NK-92 treated with Interleukin-12 subunit alpha and Interleukin-12 subunit beta, amount 100 ng/mL, for 24 hours (cell line): ENCODE measurements around the gene PRKCE.

Experiments used
- DNase-seq: peaks from one replicate; lab custom pipeline; 2025; lab: John Stamatoyannopoulos, UW

Gene PRKCE

DNA sequence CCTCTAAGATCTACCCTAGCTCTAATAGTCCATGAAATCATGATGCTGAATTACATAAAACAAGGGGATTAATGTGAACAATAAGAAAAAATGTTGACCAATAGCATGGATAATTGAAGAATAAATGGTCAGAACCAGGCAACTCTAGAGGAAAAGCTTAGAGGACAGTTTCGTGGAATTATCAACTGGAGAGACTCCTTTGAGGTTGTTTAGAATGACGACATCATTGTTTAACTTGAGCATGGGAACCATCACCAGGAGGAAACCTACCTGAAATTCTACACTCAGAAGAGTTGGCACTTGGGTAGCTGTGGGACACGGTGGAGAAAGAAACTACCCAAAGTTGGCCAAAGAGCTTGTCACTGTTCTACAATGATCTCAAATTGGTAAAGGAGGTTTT lies 466.5 kb downstream of the PRKCE start:
- no peak for DNase-seq

DNA sequence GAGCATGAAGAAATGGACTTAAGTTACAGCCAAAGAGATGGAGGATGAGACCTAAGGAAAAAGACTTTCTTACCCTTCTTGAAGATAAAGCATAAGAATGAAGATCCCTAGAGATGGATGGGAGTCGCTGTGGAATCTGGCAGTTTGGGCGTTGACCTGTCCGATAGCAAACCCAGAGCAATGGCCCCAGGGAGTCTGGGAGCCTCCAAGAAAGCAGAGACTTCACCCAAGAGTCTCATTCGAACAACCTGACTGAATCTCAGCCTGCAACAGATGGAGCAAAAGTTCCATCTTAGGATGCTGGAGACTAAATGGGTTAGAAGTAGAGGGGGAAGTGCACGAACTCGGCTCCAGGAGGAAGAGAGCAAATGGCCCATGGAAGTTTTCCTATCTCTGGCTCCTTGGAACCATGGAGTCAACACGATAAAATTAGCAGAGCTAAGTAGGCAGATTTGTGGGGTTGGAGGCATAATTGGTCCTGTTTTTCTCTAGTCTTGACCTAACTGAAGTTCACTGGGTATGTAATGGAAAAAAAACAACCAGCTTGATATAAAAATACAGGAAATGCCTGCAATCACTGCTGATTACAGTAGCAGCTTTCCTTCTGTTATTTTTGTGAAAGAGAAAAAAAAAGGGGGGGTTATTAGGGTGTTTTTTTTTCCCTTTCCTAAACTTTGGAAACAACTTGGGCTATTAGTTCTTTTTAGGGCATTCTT lies 467.3 kb downstream of the PRKCE start:
- DNase-seq, result no peak

DNA sequence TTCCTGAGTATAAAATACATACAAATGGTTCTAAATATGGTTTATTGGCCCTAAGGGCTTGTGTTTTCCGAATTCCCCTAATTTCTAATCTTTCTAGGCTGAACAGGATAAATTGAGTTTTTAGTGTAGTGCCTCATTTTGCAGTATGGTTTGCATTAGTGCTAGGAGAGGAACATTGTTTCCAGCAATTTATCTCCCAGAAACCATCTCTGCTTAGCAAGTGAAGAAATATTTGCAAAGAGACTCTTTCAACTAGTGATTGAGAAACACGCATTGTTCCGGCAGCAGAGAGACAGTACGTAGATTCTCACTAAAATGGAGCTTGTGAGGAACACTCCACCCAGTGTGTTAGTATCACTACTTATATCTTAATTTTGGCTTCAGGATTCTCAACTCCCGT lies 468.0 kb downstream of the PRKCE start:
- DNase-seq, result no peak

DNA sequence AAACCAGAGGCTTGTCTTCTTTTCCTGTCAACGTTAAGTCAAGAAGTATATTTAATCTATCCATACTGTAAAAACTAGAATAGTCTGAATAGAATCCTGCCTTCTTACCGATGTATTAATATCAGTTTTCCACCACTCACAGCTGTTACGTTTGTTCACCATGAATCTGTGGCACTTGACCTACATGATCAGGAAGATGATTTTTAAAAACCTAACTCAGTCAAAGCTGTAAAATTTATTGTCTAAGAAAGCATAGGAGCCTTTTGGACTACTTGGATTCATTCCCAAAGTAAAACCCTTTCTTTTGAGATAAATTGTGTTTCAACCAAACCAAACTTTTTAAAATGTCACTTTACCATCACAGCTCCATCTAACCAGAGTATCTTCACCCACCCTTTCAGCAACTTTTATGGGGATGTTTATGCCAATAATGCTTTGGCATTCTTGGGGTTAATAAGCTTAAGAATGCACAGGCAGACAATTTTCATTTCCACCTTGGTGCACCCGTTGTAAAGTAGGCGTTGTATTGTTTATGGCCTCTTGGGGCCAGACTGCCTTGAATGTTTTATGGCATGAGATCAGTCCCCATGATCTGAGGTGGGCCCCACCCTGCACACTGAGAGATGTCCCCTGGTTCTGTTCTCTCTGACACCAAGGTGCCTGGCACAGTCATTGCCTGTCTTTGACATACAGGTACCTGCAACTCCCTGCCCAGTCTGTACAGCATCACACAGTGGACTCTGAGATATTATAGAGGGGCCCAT lies 469.5 kb downstream of the PRKCE start:
- DNase-seq, result no peak

DNA sequence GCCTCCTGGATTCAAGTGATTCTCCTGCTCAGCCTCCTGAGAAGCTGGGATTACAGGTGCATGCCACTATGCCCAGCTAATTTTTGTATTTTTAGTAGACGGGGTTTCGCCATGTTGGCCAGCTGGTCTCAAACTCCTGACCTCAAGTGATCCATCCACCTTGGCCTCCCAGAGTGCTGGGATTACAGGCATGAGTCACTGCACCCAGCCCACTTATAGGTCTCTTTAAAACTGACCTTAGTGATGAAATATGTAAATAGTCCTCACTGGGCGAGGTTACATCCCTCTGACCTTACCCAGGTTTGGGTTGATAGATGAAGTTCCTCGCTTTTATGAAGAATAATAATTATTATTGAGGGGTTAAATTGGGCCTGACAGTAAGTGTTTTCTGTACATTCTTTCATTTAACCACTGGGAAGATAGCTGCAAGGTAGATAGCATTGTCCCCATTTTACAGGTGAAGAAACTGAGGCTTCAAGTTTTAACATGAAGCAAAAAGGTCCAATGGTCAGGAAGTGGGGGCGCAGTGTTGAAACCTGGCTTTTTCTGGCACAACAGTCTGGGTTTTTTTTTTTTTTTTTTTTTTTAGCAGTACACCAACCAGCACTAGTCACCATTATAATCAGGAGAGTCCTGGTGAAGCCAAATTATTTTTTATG lies 471.0 kb downstream of the PRKCE start:
- no peak for DNase-seq

DNA sequence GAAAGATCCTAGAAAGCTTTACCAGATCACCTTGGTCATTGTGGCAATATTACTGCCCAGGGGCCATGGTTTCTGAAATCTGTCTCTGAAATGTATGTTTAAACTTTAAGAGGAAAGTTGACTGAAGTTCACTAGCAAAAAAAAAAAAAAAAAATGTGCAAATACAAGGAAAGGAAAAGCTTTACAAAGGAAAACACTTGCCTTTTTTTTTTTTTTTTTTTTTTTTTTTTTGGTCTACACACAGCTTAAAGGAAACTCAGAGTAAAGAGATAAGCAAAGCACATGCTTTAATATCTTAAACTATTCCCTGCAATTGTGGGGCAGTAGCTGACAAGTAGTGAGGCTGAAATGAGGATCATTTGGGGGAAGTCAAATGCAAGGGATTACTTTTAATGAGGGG lies 471.5 kb downstream of the PRKCE start:
- DNase-seq, result no peak

DNA sequence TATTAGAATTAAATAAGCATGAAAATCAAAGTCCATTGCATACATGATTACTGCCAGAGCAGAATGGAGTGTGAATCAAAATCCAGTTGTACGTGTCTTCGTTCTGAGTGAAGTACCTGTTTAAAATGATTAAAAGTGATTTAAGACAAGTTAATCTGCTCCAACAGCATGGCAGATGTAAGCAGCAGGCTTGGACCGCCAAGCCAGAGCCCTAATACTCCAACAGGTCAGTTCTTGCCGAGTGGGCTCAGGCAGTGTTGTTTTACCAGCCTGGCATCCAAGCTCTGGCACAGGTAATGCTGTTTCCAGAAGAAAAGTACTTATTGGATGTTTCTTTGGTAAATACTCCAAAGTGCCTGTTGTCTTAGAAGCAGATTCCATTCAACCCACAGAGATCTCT lies 474.3 kb downstream of the PRKCE start:
- no peak for DNase-seq

DNA sequence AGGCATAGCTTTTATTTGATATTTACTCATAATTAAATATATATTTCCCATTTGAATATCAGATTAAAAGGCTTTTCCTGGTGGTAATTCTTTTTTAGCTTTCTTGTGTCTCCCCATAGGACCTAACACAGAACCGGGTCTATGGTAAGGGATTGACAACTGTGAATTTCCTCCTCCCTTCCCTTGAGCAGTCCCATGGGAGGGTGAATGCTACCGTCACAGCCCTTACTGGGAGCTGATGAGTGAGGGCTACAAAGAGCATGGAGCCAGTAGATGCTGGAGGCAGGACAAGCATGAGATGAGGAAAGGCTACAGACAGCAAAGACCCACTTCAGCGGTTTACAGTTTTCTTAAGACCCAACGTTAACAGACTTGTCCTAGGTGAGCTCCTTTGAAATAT lies 475.1 kb downstream of the PRKCE start:
- no peak for DNase-seq

DNA sequence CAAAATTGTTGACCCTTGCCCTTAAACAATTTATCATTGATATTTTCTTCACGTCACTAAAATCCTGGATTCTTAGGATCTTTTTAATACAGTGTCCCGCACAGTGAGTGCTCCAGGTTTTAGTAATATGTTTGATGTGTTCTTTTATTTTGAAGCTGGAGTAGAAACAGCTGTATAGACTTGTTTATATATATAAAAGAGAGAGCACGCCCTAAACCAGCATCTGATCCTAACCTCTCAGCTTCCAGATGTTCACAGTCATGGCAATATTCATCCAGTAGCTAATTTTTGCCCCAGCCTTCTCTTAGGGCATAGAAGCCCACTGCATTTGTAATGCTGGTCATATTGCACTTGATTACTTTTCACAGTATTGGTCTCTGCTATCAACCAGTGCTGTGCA lies 475.7 kb downstream of the PRKCE start:
- no peak for DNase-seq

DNA sequence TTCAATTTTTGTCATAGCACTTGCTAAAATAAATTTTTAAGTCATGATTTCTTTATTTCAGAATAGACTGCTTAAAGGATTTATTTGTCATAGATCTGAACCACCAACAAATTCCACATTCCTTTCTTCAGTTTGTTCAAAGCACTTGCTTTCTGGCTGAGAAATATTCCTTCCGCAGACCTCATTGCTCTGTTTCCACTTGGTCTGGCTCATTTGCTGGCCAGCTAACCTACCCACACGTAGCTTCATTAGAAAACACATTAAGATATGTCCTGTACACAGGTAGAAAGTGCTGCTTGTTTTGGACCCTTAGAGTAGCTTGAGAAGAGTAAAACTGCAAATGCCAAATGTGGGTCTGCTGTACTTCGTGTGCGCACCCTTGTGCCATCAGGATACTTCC lies 479.0 kb downstream of the PRKCE start:
- DNase-seq, result no peak

DNA sequence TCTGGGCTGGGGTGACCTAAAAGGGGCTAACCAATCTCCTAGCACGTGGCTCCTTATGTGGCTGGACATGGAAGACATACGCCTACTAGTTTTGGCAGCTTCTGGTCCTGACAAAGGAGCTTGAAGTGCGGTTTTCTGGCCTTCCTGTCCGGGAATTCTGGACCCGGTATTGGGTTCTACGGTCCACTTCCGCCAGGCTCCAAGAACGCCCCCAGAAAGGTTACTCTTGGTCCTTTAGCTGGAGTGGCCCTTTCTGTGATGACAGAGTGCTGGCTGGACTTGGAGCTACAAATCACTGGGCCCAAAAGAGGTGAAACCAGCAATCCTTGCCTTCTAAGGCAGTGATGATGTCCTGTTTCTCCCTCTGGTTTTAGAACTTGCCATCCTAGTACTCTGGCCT lies 481.5 kb downstream of the PRKCE start:
- DNase-seq, result no peak

DNA sequence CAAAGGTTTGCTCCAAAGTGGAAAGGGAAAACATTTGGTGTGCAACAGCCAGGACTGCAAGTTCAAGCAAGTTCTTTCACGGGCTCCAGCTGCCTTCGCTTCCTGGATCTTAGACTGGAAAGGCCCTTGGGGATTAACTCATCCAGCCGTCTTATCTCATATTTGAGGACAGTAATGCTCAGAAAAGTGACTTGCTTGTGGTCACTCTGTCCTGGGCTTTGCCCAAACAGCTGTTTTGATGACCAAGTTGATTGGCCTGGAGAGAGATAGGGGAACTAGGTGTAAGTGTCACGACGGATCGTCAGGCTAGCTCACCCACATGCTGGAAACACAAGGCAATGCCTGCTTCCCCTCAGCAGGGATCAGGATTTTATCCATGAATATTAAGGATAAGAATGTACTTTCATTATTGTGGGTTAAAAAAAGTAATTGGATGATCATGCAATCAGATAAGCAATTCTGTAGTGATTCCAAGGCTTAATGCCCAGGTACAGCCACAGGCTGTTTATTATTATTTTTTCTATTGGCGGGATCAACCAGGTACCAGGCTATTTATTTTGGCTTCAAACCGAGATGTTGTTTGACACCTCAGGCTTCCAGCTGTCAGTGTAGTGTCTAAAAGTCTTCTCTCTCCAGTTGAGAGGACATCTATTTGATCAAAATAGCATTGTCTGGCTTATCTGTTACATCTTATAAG lies 483.2 kb downstream of the PRKCE start:
- no peak for DNase-seq

DNA sequence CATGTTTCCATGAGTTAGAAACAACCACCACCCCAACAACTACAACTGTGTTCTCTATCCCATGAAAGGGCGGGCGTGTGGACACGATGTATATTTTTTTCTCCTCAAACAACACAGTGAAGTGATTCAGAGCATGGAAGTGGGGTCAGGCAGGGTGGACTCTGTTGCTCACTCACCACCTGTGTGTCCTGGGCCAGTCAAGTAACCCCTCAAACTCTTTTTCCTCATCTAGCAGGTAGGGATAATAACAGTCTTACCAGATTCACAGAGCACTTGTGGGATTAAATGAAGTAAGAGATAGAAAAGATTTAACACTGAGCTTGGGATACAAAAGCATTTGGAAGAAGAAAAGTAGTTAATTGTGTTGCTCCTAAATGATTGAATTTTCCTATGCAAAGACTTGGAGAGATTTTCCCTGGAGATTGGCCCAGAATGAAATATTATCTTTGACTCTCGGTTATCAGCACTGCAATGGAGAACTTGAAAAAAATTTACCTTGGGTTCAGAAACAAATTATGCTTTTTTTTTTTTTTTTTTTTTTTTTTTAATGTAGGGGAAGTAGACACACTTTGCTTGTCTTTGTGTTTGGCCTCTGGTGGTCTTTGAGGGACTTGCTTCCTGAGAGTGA lies 483.9 kb downstream of the PRKCE start:
- no peak for DNase-seq

DNA sequence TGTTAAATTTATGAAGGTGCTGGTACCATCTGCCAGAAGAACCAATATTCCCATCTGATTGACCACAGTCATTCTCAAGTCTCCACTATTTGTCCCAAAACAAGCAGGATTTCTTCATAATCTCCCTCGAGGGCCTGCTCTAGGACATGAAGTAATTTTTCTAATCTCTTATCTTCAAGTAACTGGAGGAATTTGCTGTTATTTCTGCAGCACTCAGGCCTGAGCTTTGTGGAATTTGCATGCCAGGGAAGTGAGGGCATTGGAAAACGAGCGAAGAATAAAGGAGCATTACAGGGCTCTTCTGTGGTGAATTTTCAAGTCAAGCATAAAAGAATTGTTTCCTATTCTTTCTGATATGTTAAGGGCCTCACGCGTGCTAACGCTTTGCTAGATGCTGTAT lies 484.5 kb downstream of the PRKCE start:
- no peak for DNase-seq

DNA sequence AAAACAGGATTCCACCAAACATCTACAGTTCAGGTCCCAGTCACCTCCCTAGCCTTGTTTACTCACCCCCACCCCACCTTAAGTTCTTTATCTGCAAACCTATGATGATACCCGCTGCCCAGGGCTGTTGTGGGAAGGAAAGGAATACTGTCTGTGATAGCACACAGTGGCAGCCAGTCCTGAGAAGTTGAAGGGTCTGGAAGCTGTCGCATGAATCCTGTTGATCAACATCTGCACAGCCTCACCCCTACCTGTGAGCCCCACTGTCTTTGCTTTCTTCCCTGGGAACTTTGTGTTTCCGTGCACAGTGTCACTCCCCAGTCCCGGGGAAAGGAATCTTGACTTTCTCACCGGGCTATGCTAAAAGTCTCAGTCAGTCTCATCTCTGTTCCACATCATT lies 485.0 kb downstream of the PRKCE start:
- DNase-seq, result no peak

DNA sequence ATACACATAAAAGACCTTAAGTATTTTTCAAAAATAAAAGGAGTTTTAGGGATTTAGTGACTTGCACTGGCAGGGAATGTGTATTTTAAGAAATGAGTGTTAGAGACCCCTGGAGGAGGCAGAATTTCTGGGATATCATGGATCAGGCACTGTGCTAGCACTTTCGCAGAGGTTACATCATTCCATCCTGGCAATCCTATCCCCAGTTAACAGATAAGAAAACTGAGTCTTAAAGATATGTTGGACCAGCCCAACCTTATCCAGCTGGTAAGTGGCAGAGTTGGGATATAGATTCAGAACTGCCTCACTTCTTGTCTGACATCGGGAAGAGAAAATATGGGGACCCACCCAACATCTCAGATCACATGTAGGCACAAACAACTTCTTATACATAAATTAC lies 485.5 kb downstream of the PRKCE start:
- no peak for DNase-seq

DNA sequence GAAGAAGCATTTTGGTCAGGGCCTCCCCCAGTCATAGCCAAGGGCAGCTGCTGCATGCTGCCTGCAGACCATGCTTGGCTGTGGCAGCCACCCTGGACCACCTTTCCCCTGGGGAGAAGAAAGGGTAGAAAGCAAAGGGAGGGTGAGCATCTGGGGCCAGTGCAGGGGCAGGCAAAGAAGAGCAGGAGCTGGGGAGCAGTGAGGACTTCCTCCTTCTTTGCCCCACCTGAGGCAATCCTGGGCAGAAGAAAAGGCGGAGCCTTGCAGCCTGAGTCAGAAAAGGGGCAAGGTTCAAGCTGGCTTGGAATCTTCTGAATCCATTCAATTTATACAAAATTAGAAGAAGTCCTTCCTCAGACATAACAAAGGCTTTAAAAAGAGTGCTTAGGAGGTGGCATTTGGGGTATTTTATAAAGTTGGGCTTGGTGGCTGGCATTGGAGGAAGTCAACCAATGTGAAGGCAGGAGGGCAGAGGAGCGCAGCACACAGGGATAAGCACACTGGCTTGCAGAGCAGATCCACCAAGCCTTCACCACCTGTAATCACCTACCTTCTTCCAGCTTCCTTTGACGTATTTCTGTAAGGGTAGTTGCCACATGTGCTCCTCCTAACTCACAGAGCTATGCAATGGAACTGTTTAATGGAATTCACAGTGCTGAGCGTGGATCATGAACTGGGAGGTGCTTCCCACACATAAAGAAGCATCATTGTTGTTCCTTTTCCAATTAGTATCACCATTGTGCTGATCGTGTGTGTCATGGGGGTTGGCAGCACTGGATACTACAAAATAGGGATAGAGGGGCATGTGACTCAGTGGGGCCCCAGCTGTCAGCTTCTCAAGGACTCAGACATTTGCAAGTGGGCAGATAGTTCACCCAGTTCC lies 491.3 kb downstream of the PRKCE start:
- DNase-seq, result no peak

DNA sequence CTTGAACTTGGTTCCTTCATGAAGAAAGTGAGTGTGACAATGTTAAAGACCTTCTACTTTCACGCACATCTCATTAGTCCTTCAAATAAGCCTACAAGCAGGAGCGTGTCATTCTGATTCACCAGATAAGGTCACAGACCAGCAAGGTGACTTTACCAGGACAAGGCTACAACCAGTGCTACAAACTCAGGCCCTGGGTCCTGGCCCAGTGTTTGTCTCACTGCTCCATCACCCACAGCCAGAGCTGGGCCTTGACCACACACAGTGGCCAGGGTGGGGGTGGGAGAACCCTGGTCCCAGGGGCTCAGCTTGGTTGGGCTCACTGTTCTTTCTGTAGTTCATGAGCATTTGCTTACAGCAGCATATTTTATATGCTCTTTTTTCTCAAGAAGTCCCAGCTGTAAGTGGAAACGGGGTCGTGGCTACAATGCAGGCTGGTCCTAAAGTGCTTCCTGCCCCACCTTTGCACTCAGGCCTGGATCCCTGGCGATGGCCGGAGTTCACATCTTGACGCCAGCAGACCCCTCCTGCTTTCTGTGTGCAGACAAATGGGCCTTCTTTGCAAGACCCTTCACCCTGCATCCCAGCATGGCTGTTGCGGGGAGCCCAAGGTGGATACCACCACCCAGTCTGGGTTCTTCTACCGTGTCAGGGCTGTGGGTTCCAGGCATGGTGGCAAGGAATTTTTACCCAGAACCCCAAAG lies 492.1 kb downstream of the PRKCE start:
- no peak for DNase-seq

DNA sequence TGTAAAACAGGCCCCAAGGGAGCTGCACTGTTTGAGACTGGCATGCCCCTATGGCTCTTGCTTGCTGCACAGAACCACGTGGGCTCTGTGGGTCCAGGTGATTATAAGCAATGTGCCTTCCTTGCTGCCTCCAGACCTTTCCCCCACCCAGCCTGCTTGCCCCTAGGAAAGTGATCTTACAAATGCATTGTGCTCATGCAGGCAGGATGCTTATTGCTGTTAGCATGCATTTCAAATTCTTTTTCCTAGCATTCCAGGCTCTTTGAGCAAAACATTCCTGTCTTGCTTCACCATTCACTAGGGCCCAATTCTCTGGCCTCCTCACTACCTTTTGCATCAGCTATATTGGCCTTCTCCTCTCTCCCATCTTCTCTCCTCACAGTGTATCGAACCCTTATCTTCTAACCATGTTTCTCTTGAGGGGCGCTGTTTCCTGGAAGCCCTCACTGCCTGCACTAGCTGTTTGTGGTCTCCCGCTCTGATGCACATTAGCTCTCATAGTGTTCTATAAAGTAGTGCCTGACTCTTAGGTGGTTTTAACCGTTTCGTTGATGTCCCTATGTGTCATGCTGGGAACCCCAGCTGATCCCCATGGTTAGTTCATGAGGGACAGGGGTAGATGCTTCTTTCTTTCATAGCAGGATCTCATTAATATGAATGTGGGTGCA lies 492.8 kb downstream of the PRKCE start:
- no peak for DNase-seq

DNA sequence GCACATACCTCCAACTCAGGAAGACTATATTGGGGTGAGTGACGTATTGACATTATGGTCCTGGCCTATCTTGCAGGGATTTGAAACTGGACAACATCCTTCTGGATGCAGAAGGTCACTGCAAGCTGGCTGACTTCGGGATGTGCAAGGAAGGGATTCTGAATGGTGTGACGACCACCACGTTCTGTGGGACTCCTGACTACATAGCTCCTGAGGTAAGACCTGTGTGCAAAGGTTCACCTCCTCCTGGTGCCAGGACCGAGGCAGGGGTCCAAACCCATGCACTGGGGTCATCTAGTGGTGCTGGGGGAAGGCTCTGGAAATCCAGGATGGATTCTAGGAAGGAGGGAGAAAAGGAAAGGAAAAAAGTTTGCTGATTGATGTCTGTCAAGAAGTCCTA lies 493.5 kb downstream of the PRKCE start:
- no peak for DNase-seq
